NCI-H1436 treated with DMSO at 0.1 percent for 48 hours (cell line): ENCODE results near the gene LGALS3BP.
"Not testable (repeated sequence)": the region's sequence is repeated elsewhere in the genome, so short reads cannot be mapped to it uniquely, and the experiment has no call there.

ENCODE experiments used
- DNase-seq: peaks from one replicate; lab custom pipeline; 2025; lab: John Stamatoyannopoulos, UW

The LGALS3BP gene

GRCh38 chr17:78979780-78980623, at the start of gene LGALS3BP:
Gene LGALS3BP, minus strand, starts transcription at chr17:78979923. Its CDS starts 2,732 bp downstream, at chr17:78977191.
- peak; percentile 94 for DNase-seq

- no peak for DNase-seq
Measured at GRCh38 chr17:79028496-79029326, 49.0 kb upstream of the LGALS3BP start.

- DNase-seq, result no peak
Measured at GRCh38 chr17:79027925-79028491, 48.3 kb upstream of the LGALS3BP start.

- no peak for DNase-seq
Measured at GRCh38 chr17:79027274-79027924, 47.7 kb upstream of the LGALS3BP start.

- no peak for DNase-seq
Measured at GRCh38 chr17:79026376-79027273, 46.9 kb upstream of the LGALS3BP start.

GRCh38 chr17:79024901-79025737, 45.4 kb upstream of the LGALS3BP start:
- no peak for DNase-seq

- DNase-seq, result no peak
Measured at GRCh38 chr17:79023886-79024771, 44.4 kb upstream of the LGALS3BP start, which contains the start of gene C1QTNF1. Gene C1QTNF1, plus strand, starts transcription at chr17:79024169. Its CDS starts 19,800 bp downstream, at chr17:79043969.

GRCh38 chr17:79023180-79023705, 43.5 kb upstream of the LGALS3BP start:
- DNase-seq, result no peak

- no peak for DNase-seq
Measured at GRCh38 chr17:79022507-79022991, 42.8 kb upstream of the LGALS3BP start.

- not testable (repeated sequence) for DNase-seq
Measured at GRCh38 chr17:79021929-79022328, 42.2 kb upstream of the LGALS3BP start.

GRCh38 chr17:79020631-79021301, 41.0 kb upstream of the LGALS3BP start:
- DNase-seq, result no peak

- DNase-seq, result no peak
Measured at GRCh38 chr17:79019632-79020584, 40.2 kb upstream of the LGALS3BP start.

GRCh38 chr17:79019261-79019631, 39.5 kb upstream of the LGALS3BP start:
- DNase-seq, result no peak

GRCh38 chr17:79018370-79018695, 38.6 kb upstream of the LGALS3BP start:
- DNase-seq, result no peak

GRCh38 chr17:79017546-79018369, 38.0 kb upstream of the LGALS3BP start:
- no peak for DNase-seq

GRCh38 chr17:79014158-79014758, 34.5 kb upstream of the LGALS3BP start:
- DNase-seq, result no peak
